ENCODE measurements around the gene ADPRH.
"Not testable (repeated sequence)": the region's sequence is repeated elsewhere in the genome, so short reads cannot be mapped to it uniquely, and the experiment has no call there.

The ADPRH gene

DNA sequence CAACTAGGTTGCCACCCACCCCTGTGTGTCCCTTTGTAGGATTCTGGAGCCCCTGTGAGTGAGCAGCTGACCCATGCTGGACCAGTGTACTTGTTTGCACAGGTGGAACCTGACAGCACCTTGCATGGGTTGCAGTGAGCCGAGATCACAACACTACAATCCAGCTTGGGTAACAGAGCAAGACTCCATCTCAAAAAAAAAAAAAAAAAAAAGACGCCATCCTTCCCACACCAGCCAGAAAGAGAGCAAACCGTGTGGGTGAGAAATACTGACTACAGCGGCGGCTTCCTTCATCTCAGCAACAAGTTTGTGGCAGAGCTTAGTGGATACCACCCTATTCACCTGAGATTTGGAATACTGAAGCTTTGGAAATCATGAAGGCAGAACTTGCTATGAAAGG is 19.1 kb upstream of the ADPRH start:
- no peak for DNase-seq (ENCODE audit: low read depth)

DNA sequence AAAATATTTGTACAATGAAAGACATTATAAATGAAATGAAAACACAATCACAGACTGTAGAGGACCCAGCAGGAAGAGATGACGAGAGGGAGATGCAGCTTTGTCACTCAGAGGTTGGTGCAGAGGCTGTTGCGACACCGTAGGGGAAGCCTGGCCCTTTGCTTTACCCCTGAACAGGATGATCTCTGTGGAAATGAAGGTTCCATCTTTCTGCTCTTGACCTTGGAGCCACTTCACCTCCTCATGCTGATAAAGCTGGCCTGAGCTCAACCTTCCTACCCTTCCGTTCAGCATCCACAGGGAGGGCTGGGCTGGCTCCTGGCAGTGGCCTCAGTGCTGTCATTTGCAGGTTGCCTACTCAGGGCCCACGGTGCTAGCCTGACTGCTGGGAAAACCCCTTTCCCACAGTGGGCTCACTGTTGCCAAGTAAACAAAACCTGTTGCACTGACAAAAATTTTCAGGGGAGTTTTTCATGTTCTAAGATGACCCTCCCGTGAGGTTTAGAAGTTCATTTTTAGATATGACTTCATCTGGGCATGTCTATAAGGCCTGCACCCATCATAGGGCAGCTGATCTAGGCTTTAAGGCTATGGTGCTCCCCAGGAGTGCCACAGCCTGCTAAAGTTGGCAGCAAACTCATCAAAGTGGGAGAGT is 16.9 kb upstream of the ADPRH start:
- DNase-seq (ENCODE audit: low read depth), result no peak

DNA sequence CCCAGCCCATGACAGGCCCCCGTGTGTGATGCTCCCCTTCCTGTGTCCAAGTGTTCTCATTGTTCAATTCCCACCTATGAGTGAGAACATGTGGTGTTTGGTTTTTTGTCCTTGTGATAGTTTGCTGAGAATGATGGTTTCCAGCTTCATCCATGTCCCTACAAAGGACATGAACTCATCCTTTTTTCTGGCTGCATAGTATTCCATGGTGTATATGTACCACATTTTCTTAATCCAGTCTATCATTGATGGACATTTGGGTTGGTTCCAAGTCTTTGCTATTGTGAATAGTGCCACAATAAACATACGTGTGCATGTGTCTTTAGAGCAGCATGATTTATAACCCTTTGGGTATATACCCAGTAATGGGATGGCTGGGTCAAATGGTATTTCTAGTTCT is 16.0 kb upstream of the ADPRH start:
- DNase-seq (ENCODE audit: low read depth), result not testable (repeated sequence)

DNA sequence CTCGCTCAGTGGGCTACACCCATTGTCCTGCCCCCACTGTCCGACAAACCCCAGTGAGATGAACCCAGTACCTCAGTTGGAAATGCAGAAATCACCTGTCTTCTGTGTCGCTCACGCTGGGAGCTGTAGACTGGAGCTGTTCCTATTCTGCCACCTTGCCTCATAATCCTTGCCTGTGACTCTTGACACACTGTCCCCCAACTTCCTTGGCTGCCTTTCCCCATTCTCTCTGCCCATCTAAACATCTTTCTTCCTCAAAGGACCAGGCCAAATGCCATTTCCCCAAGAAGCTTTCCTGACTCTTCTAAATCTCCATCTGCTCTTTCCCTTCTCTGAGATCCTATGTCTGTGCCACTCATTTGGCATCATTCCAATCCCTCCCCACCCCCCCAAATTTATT is 10.1 kb upstream of the ADPRH start:
- no peak for DNase-seq (ENCODE audit: low read depth)

DNA sequence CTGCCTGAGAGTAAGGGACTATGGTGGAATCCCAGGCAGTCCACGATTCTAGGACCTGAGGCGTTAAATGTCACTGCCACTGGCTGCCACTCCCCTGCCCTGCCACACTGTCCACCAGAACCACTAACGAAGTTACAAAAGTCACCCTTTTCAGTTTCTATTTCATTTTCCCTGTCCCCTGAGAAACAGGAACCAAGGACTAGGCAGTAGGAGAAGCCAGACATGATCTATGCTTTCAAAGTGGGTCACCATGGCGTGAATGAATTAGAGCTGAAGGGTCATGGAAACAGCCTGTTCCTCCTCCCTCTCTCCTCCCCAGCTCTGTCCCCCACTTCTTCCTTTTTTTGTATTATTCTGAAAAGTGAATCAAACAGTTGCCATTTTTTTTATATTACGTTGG is 9.1 kb upstream of the ADPRH start:
- DNase-seq (ENCODE audit: low read depth), result no peak

DNA sequence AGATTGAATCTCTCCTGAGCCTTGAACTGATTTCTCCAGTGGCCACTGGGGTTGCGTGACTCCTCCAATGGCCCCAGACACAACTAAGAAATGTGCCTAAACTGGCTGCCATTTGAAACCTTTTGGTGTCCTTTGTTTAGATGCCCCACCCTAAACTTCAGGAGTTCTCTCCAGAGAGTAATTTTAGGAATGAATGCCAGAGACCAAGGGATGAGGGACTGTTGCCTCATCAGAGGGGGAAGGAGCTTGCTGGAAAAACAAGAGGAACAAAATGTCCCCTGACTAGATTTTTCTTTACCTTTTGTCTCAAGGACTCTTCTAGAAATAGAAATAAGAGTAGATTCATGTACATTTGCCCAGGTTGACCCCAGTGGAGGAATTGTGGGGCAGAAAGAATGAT is 8.1 kb upstream of the ADPRH start:
- DNase-seq (ENCODE audit: low read depth), result no peak

DNA sequence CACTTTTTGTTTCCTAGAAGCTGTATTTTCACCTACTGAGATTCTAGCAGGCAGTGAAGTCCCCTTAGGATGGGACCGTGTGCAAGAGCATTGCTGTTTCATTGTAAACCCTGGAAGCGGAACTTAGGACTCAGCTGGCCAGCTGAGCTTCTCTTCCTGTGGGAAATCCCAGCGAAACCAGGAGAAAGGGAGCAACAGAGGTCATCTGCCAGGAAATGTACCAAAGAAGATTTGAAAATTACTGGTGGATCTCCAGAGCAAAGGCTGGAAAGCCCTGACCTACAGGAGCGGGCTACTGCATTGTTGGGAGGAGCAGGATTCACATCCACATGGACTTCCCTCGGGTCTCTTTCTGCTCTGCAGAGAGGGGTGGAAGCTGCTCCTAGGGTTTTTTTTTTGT is 7.6 kb upstream of the ADPRH start:
- DNase-seq (ENCODE audit: low read depth), result no peak

DNA sequence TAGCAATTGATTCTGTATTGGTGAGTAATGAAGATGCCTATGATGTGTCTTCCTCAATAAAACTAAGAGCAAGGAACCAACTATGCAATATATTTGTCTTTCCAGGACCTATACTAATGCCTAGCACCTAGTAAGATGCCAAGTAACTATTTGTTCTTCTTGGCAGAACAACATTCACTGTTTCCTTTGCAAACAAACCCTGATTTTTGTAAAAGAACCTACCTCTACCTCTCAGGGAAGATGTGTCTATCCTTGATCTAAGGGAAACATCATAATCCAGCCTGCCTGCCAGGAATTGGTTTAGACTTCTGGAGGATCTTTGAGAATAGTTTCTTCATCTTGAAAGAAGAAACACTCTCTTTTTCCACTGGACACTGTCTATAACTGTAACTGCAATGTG is 3.8 kb upstream of the ADPRH start:
- no peak for DNase-seq (ENCODE audit: low read depth)

DNA sequence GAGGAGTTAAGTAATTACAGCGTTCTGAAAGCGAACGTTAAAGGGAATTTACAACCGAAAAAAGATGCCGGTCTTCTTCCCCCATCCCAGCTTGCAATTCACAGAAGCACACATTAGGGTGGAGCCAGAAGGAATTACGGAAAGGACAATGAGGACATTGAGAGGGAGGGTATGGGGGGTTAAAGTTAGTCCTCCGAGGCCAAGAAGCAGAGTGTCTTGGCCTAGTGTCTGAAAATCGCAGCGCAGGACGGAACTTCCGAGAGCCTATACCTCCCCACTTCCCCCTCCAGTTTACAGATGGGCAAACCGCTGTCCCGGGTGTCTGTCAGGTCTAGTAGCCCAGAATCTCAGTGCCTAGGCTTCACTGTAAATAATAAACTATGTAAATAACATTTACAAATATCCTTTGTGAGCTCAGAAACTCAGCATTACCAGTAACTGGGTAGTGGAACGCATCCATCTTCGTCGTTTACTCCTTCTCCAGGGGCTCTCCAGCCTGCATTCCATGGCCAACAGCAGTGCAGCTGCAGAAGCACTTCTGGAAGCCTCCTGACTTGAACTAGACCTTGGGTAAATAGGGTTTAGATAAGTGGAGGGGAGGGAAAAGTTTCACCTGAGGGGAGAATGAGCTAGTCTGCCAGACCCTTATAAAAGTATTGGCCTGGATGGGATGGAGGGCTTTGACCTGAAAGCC is 922 bp downstream of the ADPRH start:
- no peak for DNase-seq (ENCODE audit: low read depth)

DNA sequence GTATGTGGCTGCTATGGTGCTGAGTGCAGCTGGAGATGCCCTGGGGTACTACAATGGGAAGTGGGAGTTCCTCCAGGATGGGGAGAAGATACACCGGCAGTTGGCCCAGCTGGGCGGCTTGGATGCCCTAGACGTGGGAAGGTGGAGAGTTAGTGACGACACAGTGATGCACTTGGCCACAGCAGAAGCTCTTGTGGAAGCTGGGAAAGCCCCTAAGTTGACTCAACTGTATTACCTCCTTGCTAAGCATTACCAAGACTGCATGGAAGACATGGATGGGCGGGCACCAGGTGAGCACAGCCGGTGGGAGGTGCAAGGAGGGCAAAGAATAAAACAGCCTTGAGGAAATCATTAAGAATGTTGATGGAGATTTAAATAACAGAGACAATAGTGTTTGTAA is 2.9 kb downstream of the ADPRH start:
- DNase-seq (ENCODE audit: low read depth), result no peak

DNA sequence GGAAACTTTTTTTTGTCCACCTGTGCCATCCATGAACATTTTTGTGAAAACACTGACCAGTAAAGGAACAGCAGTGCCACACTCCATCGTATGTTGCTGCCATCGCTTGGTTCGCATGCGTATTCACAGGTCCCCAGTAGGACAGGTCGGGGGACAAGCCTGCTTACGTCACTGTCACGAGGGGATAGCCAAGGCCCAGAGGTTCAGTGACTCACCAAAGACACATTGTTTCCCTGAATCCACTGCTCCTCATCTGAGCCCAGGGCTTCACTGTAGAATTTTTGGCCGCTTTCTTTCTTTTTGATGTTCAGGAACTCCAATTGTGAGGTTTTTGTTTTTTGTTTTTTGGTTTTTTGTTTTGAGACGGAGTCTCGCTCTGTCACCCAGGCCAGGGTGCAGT is 5.9 kb downstream of the ADPRH start:
- DNase-seq (ENCODE audit: low read depth), result no peak

DNA sequence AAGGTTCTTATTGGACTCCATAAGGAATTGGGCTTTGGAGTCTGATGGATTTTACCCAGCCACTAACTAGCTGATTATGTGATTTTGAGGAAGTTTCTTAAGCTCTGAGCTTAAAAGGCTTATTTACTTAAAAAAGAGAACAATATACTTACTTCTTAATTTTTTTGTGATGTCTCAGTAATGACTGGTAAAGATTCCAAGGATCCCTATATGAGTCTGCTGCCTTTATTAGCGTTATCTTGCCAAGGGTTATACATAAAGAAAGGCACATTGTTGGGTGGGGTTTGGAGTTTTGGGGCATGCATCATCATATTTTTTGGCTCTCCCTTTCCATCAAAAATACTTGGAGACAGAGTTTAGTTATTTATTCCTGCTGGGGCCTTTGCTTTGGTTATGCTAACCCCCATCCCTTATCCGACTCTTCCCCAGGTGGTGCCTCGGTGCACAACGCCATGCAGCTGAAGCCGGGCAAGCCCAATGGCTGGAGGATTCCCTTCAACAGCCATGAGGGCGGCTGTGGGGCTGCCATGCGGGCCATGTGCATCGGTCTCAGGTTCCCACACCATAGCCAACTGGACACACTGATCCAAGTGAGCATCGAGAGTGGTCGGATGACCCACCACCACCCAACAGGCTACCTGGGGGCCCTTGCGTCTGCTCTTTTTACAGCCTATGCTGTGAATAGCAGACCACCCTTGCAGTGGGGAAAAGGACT is 6.7 kb downstream of the ADPRH start:
- no peak for DNase-seq (ENCODE audit: low read depth)

DNA sequence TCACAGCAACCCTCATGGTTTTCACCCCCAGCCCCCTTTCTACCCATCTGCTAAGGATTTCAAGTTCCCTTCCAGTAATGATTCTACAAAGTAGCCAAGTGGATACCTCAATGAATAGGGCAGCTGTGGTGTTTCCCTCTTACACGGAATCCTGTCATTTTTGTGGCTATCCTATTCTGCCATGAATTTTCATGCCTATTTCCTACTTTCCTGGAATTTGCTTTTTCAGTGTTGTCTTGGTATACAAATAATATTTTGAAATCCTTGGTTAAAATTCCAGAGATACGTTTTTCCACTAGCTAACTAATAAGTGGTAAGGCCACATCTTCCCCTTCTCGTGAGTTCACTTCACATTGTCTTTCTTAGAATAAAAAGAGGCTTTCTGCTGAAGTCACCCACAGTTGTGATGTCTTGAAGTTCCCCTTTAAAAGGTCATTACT is 7.5 kb downstream of the ADPRH start:
- no peak for DNase-seq (ENCODE audit: low read depth)

DNA sequence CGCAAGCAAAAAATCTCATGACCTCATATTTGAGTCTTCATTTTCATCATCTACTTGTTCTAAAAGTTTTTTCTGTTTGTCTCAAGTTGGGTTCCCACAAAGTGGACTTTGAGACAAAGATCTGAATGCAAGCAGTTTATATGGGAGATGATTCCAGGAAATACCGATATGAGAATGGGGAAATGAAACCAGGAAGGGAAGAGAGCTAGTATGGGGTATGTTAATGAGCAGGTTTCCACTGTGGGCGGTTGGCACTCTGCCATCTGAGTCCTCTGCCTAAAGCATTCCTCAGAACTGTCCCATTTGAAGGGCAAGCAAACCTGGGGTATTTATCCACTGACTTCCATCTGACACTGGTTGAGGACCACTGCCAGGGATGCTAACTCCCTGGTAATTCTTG is 8.8 kb downstream of the ADPRH start:
- no peak for DNase-seq (ENCODE audit: low read depth)

DNA sequence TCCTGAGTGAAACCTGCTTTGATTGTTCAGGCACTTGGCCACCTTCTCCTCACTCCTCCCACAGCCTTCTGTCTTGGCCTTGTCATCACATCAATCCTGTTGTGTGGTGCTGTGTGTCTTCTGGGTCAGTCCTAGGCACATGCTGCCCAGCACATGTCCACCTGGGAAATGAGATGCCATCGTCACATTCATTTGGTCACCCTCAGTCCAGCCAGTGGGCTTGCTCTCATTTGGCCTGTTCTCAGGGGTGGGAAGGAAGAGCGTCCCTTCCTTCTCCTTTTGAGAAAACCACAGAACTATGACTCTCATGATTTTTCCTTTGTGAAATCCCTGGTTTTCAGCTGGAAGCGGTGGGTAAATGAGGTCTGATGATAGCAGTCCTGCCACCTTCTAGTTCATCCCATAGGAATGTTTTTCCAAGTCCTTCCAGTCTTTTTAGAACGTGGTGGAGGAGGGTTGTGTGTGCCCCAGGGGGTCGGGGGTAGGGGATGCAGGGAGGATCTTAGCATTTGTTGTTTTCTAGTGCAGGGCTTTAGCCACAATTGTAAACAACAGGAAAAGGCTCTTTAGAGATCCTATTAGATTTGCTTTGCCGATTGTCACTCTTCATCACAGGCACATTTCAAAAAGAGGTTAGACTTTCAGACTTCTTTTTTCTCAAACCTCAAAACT is 9.9 kb downstream of the ADPRH start:
- no peak for DNase-seq (ENCODE audit: low read depth)

DNA sequence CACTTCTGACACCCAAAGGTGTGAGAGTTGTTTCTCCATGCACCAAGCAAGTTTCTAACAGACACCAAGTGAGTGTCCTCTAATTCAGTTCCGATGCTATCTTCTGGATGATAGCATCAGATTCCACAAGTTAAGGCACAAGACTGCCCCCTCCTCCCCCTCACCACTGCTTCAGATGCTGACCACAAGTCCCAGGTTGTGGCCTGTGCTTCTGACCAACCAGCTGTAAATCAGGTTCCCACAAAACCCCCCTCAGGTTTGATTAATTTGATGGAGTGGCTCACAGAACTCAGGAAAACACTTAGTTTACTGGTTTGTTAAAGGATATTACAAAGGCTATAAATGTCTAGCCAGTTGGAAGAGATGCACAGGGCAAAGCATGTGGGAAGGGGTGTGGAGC is 11.4 kb downstream of the ADPRH start:
- DNase-seq (ENCODE audit: low read depth), result no peak

DNA sequence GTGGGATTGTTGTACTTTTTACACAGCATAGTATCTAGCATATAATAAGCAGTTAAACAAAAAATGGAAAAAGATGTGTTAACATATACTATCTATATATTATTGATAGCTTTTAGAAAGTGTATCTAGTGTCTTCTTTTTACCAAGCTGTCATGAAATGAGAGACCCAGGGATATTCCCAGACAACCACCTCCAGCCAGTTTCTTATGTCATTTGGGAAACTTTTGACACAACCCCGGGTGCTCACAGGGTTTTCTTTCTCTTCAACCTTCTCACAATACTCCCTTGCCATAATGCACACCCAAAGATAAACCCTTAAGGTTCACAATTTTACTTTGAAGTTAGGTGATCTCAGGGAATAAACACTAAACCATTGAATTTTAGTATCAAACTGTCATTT is 13.6 kb downstream of the ADPRH start:
- DNase-seq (ENCODE audit: low read depth), result no peak

DNA sequence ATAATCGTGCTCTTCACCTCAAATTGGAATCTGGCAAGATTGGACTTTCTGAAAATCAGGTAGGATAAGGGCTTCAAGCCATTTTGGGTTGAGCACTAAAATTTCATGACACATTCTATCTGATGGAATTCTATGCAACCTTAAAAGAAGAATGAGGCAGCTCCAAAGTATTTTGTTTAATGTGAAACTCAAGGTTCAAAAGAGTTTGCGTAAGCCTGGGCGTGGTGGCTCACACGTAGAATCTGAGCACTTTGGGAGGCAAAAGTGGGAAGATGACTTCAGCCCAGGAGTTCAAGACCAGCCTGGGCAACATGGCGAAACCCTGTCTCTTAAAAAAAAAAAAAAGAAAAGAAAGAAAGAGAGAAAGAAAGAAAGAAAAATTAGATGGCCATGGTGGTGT is 14.8 kb downstream of the ADPRH start:
- no peak for DNase-seq (ENCODE audit: low read depth)

DNA sequence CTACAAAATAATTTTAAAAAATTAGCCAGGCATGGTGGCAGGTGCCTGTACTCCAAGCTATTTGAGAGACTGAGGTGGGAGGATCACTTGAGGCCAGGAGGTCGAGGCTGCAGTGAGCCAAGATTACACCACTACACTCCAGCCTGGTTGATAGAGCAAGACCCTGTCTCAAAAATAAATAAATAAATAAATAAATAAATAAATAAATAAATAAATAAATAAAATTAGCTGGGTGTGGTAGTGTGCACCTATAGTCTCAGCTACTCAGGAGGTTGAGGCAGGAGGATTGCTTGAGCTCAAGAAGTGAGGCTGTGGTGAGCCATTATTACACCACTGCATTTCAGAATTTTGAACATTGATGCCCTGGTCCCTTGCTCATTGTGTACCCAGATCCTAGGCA is 15.6 kb downstream of the ADPRH start:
- not testable (repeated sequence) for DNase-seq (ENCODE audit: low read depth)

DNA sequence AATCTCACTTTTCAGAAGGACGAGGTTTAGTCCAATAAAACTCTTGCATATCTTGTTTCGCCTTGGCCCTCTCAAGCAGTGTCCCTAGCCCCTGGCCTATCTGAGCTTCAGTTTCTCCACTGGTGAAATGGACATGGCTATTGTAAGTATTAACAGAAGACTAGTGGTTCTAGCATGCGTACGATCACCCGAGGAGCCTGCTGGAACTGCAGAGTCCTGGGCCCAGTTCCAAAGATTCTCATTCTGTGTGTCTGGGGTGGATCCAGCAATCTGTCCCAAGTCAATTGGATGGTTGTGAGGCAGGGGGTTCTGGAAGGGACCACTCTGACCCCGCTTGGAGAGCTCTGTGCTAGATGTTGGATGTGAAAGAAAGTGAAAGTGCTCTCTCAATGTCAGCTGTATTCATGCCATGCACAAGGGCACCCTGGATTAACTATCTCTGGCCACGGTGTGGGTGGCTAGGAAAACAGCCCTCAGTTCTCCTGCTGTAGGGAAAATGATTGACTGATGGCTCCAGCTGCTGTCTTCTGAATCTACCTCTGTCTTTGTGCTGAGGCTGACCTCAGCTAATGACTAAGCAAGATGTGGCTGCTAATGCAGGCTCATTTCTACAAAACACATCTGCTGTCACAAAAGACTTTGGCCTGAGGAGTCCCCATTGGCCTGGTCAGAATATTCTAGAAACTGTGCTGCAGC is 16.5 kb downstream of the ADPRH start:
- DNase-seq (ENCODE audit: low read depth), result no peak

DNA sequence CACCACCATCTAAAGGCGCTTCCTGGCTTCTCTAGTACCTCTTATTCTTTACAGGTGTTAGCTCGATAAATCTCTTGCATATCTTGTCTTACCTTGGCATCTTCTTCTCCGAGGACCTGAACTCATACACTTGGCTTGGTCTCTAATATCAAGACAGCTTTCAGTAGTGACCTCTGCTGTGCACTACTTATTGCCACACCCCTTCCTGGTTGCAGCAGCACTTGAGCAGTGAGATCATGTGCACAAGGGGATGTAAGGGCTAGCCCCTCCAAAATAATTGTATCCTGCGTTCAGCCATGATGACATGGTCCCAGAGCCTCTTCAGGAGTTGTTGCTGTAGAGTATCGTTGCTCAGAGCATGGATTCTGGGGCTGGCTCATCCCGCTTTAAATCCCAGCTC is 17.1 kb downstream of the ADPRH start:
- no peak for DNase-seq (ENCODE audit: low read depth)

DNA sequence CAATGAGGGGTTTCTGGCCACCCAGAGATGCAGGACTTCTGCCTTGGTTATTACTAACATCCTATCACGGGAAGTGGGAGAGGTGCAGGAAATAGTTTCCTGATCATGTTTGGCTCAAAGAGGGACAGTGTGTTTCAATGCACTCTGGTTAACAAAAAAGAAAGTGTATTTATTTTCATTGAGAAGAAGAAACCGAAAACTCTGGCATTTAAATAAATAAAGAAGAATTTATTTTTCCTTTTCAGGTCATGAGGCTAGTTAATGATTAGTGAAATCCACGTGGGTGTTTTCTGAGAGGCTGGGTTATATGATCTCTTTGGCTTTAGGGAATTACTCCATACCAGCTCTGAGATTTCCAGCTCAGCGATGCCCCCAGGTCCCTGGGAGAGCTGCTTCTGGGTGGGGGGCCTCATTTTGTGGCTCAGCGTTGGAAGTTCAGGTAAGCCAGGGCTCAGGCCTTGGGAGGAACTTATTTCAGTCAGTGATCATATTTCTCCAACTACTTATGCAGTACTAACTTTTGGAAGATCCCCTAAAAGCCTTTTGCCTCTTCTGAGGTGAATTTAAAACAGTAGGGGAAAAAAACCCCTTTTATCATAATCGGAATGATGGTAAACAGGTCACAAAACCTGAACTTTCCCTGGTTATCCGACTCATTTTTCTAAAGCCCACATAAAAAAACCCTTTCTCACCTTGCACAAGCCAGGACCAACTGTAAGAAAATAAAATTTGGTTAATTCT is 18.4 kb downstream of the ADPRH start, which contains the start of gene PLA1A:
Gene PLA1A (plus strand): TSS at position 338 of the 741 bp plus-strand sequence. CDS start 29 bp downstream, at position 367.
- DNase-seq (ENCODE audit: low read depth), result no peak

Measured in activated gamma-delta T cell treated with anti-CD3 and anti-CD28 coated beads, Interleukin-2, amount 50 U/mL, for 16 hours (primary cell).